GM13977 (cell line): ENCODE data around the gene DACT3.

Experiments used
- DNase-seq: peaks from one replicate; pipeline ENCODE4 v3.0.0; 2012; ENCODE audit warnings: low spot score
- CTCF ChIP-seq: IDR thresholded peaks from 2 replicates; pipeline ENCODE4 v1.5.1; 2012; ENCODE audit warnings: mild to moderate bottlenecking, control low read depth; ENCODE audit not compliant: insufficient read depth; ENCODE audit errors: extremely low read depth, missing control alignments
- in situ Hi-C: fragments of 300-500 bp; cut with MboI; formaldehyde crosslinking; loops from one replicate; pipeline ENCODE4 v1.12.0; 2022; ENCODE audit warnings: low sequenced_read_pairs, low pct_unique_long_range_greater_than_20kb, mixed read lengths, inconsistent platforms; ENCODE audit not compliant: unreplicated experiment

Gene DACT3

GRCh38 chr19:46598372-46598917, 62.5 kb downstream of the DACT3 start:
- no peak for TF ChIP-seq CTCF
- in situ Hi-C loops, result no loop called here

More at GRCh38 chr19:46598372-46598917, 62.5 kb downstream of the DACT3 start:
- no peak for DNase-seq
